HepG2 (cell line): Measurements from ENCODE around the gene MMP8. TPM values are rescaled to one million over a fixed set of nuclear protein-coding genes. Genes with fewer than 3 reads are reported as not detected.

Source experiments
- ATAC-seq: fragments of 200-7000 bp; cut with Tn5 transposase; 3 replicates; pipeline ENCODE4 v1.9.1; 2020; ENCODE audit warnings: mild to moderate bottlenecking, moderate library complexity
- BruUV-seq: library from RNA; stranded (reverse); fragments of 400-500 nt; replicated peaks from 2 replicates; lab custom pipeline; 2021; lab: Mats Ljungman, UMichigan
- CTCF ChIA-PET: fragments of 300-600 bp; formaldehyde crosslinking; extraction: SDS; loops from one replicate; lab custom pipeline; 2021; ENCODE audit warnings: low total read pairs, inconsistent platforms, low intra/inter-chr PET ratio; lab: Yijun Ruan, JAX
- POLR2A ChIA-PET: fragments of 350-600 bp; sonication (Branson Sonifier 250); formaldehyde crosslinking; loops from one replicate; lab custom pipeline; 2020; ENCODE audit warnings: antibody characterized with exemption, inconsistent platforms; lab: Yijun Ruan, JAX
- DNase-seq: peaks from one replicate; pipeline ENCODE4 v3.0.0-alpha.2; 2015; ENCODE audit warnings: low spot score
- FAIRE-seq: peaks from 3 replicates; lab custom pipeline; 2011; peaks lifted over from hg19 to GRCh38; lab: Jason Lieb, UNC
- H2AFZ ChIP-seq: one replicate; pipeline ENCODE4 v1.6.1; 2011; ENCODE audit warnings: low read length, inconsistent platforms
- H3K27ac ChIP-seq: fragments of 300-600 bp; 3 replicates; pipeline ENCODE4 v1.8.0; 2011; ENCODE audit warnings: mixed run types, mild to moderate bottlenecking, mixed read lengths, low read length, inconsistent platforms; ENCODE audit not compliant: insufficient read depth; ENCODE audit errors: extremely low read length
- H3K27me3 ChIP-seq, 2 experiments: fragments of 200-600 bp in 1 of 2; 2 replicates in 1 of 2; 3 replicates in 1 of 2; pipeline versions ENCODE4 v1.6.0 to v1.8.0; 2011; ENCODE audit warnings: low read length in 2 of 2, mild to moderate bottlenecking in 2 of 2, moderate library complexity in 2 of 2, inconsistent platforms in 1 of 2; ENCODE audit not compliant: insufficient read depth in 2 of 2, control insufficient read depth in 1 of 2
- H3K36me3 ChIP-seq, 2 experiments: fragments of 200-600 bp in 1 of 2; replicated peaks in 1 of 2; 2 replicates in 1 of 2; 3 replicates in 1 of 2; pipeline versions ENCODE4 v1.5.1 to v1.8.0; 2011; ENCODE audit warnings: low read length in 2 of 2, inconsistent platforms in 1 of 2; ENCODE audit not compliant: insufficient read depth in 2 of 2, control insufficient read depth in 1 of 2
- H3K4me1 ChIP-seq: 2 replicates; pipeline ENCODE4 v1.5.1; 2012; ENCODE audit warnings: low read length, inconsistent platforms; ENCODE audit not compliant: insufficient read depth
- H3K4me2 ChIP-seq: 2 replicates; pipeline ENCODE4 v1.6.0; 2011; ENCODE audit warnings: low read depth, low read length, inconsistent platforms
- H3K4me3 ChIP-seq, 3 experiments: fragments of 200-600 bp in 1 of 3; sonication (generic), shearing (Covaris generic) in 1 of 3; replicated peaks in 1 of 3; 2 replicates each; pipeline ENCODE4 v1.5.1; 2011 to 2016; ENCODE audit warnings: low read length in 3 of 3, inconsistent platforms in 2 of 3, low read depth in 2 of 3, mild to moderate bottlenecking in 2 of 3, control low read depth in 1 of 3, mixed read lengths in 1 of 3; ENCODE audit not compliant: insufficient read depth in 1 of 3
- H3K79me2 ChIP-seq: one replicate; pipeline ENCODE4 v1.6.1; 2011; ENCODE audit warnings: low read length, inconsistent platforms; ENCODE audit not compliant: insufficient read depth
- H3K9ac ChIP-seq: 2 replicates; pipeline ENCODE4 v1.6.0; 2011; ENCODE audit warnings: mild to moderate bottlenecking, low read depth, low read length, inconsistent platforms; ENCODE audit not compliant: insufficient read depth
- H3K9me3 ChIP-seq: 2 replicates; pipeline ENCODE4 v1.5.1; 2012; ENCODE audit warnings: mild to moderate bottlenecking, low read length
- H4K20me1 ChIP-seq: 2 replicates; pipeline ENCODE4 v1.6.0; 2011; ENCODE audit warnings: inconsistent platforms, mild to moderate bottlenecking, low read length, moderate library complexity; ENCODE audit not compliant: insufficient read depth
- ELF4 ChIP-seq: sonication (generic); formaldehyde crosslinking; IDR thresholded peaks from 2 replicates; pipeline ENCODE4 v1.5.0; 2020; ENCODE audit warnings: missing genetic modification reagents, mild to moderate bottlenecking, moderate library complexity, borderline replicate concordance
- GFI1 ChIP-seq: sonication (generic); formaldehyde crosslinking; IDR thresholded peaks from 2 replicates; pipeline ENCODE4 v1.5.0; 2020; ENCODE audit warnings: missing genetic modification reagents, mild to moderate bottlenecking, borderline replicate concordance
- MBD4 ChIP-seq: IDR thresholded peaks from 2 replicates; pipeline ENCODE4 v1.6.1; 2012; ENCODE audit warnings: low read length, inconsistent platforms, borderline replicate concordance
- PAX8 ChIP-seq: sonication (generic); formaldehyde crosslinking; IDR thresholded peaks from 2 replicates; pipeline ENCODE4 v1.8.0; 2022; ENCODE audit warnings: mild to moderate bottlenecking, missing genetic modification reagents, borderline replicate concordance
- PHF8 ChIP-seq: sonication (generic); formaldehyde crosslinking; IDR thresholded peaks from 2 replicates; pipeline ENCODE4 v1.5.0; 2020; ENCODE audit warnings: missing genetic modification reagents
- SNAPC4 ChIP-seq: sonication (generic); formaldehyde crosslinking; IDR thresholded peaks from 2 replicates; pipeline ENCODE4 v1.4.0; 2020; ENCODE audit warnings: mild to moderate bottlenecking, missing genetic modification reagents
- TEAD3 ChIP-seq: optimal IDR thresholded peaks from 2 replicates; pipeline ENCODE3; 2016; ENCODE audit warnings: borderline replicate concordance
- U2AF1 ChIP-seq: fragments of 200-400 bp; formaldehyde crosslinking; optimal IDR thresholded peaks from 2 replicates; pipeline ENCODE3; 2017; ENCODE audit warnings: mild to moderate bottlenecking, low read depth, low read length
- ZMYM4 ChIP-seq: sonication (generic); formaldehyde crosslinking; IDR thresholded peaks from 2 replicates; pipeline ENCODE4 v1.8.1; 2023; ENCODE audit warnings: mild to moderate bottlenecking, missing genetic modification reagents
- ZNF180 ChIP-seq: sonication (generic); formaldehyde crosslinking; IDR thresholded peaks from 2 replicates; pipeline ENCODE4 v1.4.0; 2020; ENCODE audit warnings: low read depth, missing genetic modification reagents, borderline replicate concordance
- in situ Hi-C: cut with HindIII; loops from 2 replicates; pipeline ENCODE4 v1.10.0; 2017; ENCODE audit warnings: low pct_unique_long_range_greater_than_20kb; ENCODE audit not compliant: extremely low pct_ligation_motif_present
- intact Hi-C: fragments of 100-400 bp; cut with micrococcal nuclease; formaldehyde crosslinking; loops from one replicate; pipeline ENCODE4 v1.10.0; 2022; ENCODE audit not compliant: unreplicated experiment
- polyA plus RNA-seq, 8 experiments: library from polyadenylated mRNA; depleted of rRNA in 3 of 8; stranded (reverse) in 7 of 8; unstranded in 1 of 8; fragments of >200 nt; fragmentation: Illumina TruSeq in 4 of 8; extraction: Trizol in 4 of 8; gene quantifications; 2 replicates each; pipeline versions ENCODE4 v1.2.1 to v1.2.3, GENCODE V29; 2011 to 2016; ENCODE audit warnings: low read depth in 4 of 8, missing spikeins in 1 of 8, mixed read lengths in 1 of 8; ENCODE audit not compliant: insufficient read depth in 1 of 8
- total RNA-seq, 5 experiments: library from RNA; depleted of rRNA; stranded (reverse); fragments of >200 nt; fragmentation: Illumina TruSeq; extraction: Trizol; gene quantifications; 2 replicates each; pipeline ENCODE4 v1.2.3, GENCODE V29; 2016; ENCODE audit warnings: low read depth in 1 of 5

Gene MMP8
- total and polyA plus RNA-seq, 2 of the 13 experiments (the other 11 are each of a cell fraction or from before 2014, with no cell fraction given) = not detected

GRCh38 chr11:102749101-102749722 lies 24.5 kb upstream of the MMP8 start:
- in situ Hi-C loops = loop anchor here (25.0 kb wide), 1 partner anchor 188 kb away; no protein-coding TSS in a partner anchor
- Histone ChIP-seq H3K36me3 (no peaks in the 10 kb centered on the region), H3K9me3 (no peaks in the 10 kb centered on the region), H4K20me1 (no peaks in the 10 kb centered on the region), H3K79me2 (no peaks in the 10 kb centered on the region), H3K27ac (no peak overlapping the region), H3K9ac (no peak overlapping the region), H3K27me3 (no peaks in the 10 kb centered on the region; a peak in 1 of 5 replicates), H2AFZ (no peak overlapping the region), H3K4me3 (no peak overlapping the region), H3K4me2 (no peak overlapping the region), H3K4me1 (no peaks in the 10 kb centered on the region)
- no peak for TF ChIP-seq ZNF180 (CRISPR knock-in tag)
- TF ChIP-seq ELF4 = no peak
- TF ChIP-seq MBD4 = no peak
- no peak for TF ChIP-seq PAX8 (CRISPR knock-in tag)
- TF ChIP-seq U2AF1 = no peak
- TF ChIP-seq TEAD3 = no peak
- no peak for TF ChIP-seq PHF8 (CRISPR knock-in tag)
- TF ChIP-seq GFI1 (CRISPR knock-in tag) = no peak
- TF ChIP-seq ZMYM4 (CRISPR knock-in tag) = no peak
- TF ChIP-seq SNAPC4 (CRISPR knock-in tag) = no peak
- ATAC-seq (no peak), DNase-seq (no peak), FAIRE-seq (no peak)
- CTCF ChIA-PET = no interaction called here
- intact Hi-C loops = no loop called here
- BruUV-seq = no TSS peak
- POLR2A ChIA-PET = no interaction called here
